Common myeloid progenitor, CD34-positive (primary cell): ENCODE results near the gene CRACDL.

Experiments used
- CTCF ChIA-PET: fragments of 350-600 bp; sonication (Branson Sonifier 250); formaldehyde crosslinking; loops from one replicate; lab custom pipeline; 2021; ENCODE audit warnings: antibody characterized with exemption; lab: Charles Lee
- POLR2A ChIA-PET: fragments of 350-600 bp; sonication (Branson Sonifier 250); formaldehyde crosslinking; loops from one replicate; lab custom pipeline; 2021; ENCODE audit warnings: antibody characterized with exemption; lab: Charles Lee
- DNase-seq, 3 donors: peaks; one replicate each; pipeline versions ENCODE4 v3.0.0 to v3.0.0-alpha.2; 2013
- H3K27ac ChIP-seq, 2 experiments: 1 replicate in 1 of 2; 2 replicates in 1 of 2; pipeline ENCODE4 v1.7.0; 2013; ENCODE audit warnings: inconsistent platforms in 2 of 2, low read length in 2 of 2, mild to moderate bottlenecking in 2 of 2, low read depth in 1 of 2, moderate library complexity in 1 of 2; ENCODE audit not compliant: severe bottlenecking in 2 of 2, insufficient read depth in 1 of 2, poor library complexity in 1 of 2
- H3K27me3 ChIP-seq, 5 experiments: replicated peaks in 2 of 5; 1 replicate in 3 of 5; 2 replicates in 2 of 5; pipeline versions ENCODE4 v1.6.1 to v1.7.0; 2013; ENCODE audit warnings: low read length in 4 of 5, mild to moderate bottlenecking in 2 of 5, moderate library complexity in 2 of 5, inconsistent platforms in 1 of 5; ENCODE audit not compliant: insufficient read depth in 5 of 5, control insufficient read depth in 4 of 5
- H3K36me3 ChIP-seq, 4 experiments: 1 replicate in 2 of 4; 2 replicates in 2 of 4; pipeline versions ENCODE4 v1.6.1 to v1.7.0; 2013; ENCODE audit warnings: low read length in 3 of 4, control low read depth in 1 of 4, mild to moderate bottlenecking in 1 of 4; ENCODE audit not compliant: control insufficient read depth in 4 of 4, insufficient read depth in 4 of 4
- H3K4me1 ChIP-seq, 4 experiments: 1 replicate in 3 of 4; 2 replicates in 1 of 4; pipeline versions ENCODE4 v1.6.1 to v1.7.1; 2013; ENCODE audit warnings: low read length in 3 of 4, mild to moderate bottlenecking in 3 of 4, control low read depth in 1 of 4, inconsistent platforms in 1 of 4, moderate library complexity in 1 of 4; ENCODE audit not compliant: control insufficient read depth in 4 of 4, insufficient read depth in 4 of 4; ENCODE audit errors: control extremely low read depth in 1 of 4
- H3K4me3 ChIP-seq, 7 experiments: 1 replicate in 4 of 7; 2 replicates in 3 of 7; pipeline versions ENCODE4 v1.5.1 to v1.7.0; 2013; ENCODE audit warnings: mild to moderate bottlenecking in 7 of 7, low read length in 6 of 7, moderate library complexity in 6 of 7, inconsistent platforms in 2 of 7, low read depth in 2 of 7, control low read depth in 1 of 7; ENCODE audit not compliant: insufficient read depth in 4 of 7, control insufficient read depth in 1 of 7; ENCODE audit errors: extremely low read depth in 1 of 7
- H3K9me3 ChIP-seq, 5 experiments: 1 replicate in 4 of 5; 2 replicates in 1 of 5; pipeline versions ENCODE4 v1.6.1 to v1.7.1; 2013; ENCODE audit warnings: low read length in 4 of 5, mild to moderate bottlenecking in 2 of 5, inconsistent platforms in 1 of 5, low read depth in 1 of 5, moderate library complexity in 1 of 5; ENCODE audit not compliant: control insufficient read depth in 4 of 5, insufficient read depth in 2 of 5; ENCODE audit errors: control extremely low read depth in 1 of 5
- WGBS: methylation state at CpG from one replicate; pipeline ENCODE4 v1.1.5; 2013; ENCODE audit not compliant: insufficient coverage; 5-methylcytosine and 5-hydroxymethylcytosine counted together

Gene CRACDL

DNA sequence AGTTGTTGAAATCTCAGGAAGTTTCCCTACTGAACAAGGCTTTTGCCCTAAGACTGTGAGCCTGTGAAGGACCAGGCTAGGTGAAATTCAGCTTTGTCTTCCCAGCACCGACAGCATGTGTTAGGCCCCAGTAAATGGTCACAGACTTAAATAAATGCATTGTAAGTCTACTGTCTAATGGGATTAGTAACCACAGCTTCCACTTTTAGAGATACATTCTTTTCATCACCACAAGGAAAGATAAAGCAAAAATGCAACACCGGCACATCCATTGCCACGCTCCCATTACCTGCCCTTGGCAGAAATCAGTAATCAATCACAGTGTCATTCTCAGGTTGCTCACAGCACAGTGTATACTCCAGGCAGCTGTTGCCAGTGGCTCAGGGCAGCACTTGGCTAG, 59.3 kb downstream of the CRACDL start:
- Histone ChIP-seq H3K9me3 (no peaks in the 10 kb centered on the region), H3K36me3 (no peaks in the 10 kb centered on the region), H3K27ac (no peak overlapping the region), H3K4me1 (no peaks in the 10 kb centered on the region), H3K4me3 (no peak overlapping the region), H3K27me3 (peaks cover 0 to 2% (median 0%) of the 10 kb centered on the region in 5 experiments)
- WGBS, result 100% methylated on average over 3 of the region's 3 CpGs
- ChIA-PET CTCF (no interaction called here), POLR2A (no interaction called here)
- DNase-seq, result no peak

DNA sequence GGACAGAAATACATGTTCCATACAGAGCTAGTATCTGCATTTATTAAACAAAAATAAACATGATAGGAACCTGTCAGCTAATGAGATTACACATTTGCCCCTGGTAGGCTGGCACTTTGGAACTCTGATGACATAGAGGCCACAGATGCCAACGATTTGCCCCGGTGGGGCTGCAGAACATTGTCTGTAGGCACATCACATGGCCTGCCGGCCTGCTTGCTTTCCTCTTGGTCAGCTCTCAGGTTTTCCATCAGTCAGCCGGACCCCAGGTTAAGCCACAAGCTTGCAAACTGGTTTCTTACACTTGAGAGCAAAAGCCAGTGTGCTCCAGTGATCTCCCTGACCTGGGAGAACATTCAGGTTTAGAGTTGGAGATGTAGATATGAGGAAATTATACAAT, 60.3 kb downstream of the CRACDL start:
- DNase-seq, result no peak
- Histone ChIP-seq H3K9me3 (no peaks in the 10 kb centered on the region), H3K4me3 (no peak overlapping the region), H3K36me3 (no peaks in the 10 kb centered on the region), H3K27me3 (peaks cover 0 to 2% (median 0%) of the 10 kb centered on the region in 5 experiments), H3K27ac (no peak overlapping the region), H3K4me1 (no peaks in the 10 kb centered on the region)
- CTCF ChIA-PET, result no interaction called here
- 98% methylated on average over 4 of the region's 4 CpGs for WGBS
- POLR2A ChIA-PET, result no interaction called here

DNA sequence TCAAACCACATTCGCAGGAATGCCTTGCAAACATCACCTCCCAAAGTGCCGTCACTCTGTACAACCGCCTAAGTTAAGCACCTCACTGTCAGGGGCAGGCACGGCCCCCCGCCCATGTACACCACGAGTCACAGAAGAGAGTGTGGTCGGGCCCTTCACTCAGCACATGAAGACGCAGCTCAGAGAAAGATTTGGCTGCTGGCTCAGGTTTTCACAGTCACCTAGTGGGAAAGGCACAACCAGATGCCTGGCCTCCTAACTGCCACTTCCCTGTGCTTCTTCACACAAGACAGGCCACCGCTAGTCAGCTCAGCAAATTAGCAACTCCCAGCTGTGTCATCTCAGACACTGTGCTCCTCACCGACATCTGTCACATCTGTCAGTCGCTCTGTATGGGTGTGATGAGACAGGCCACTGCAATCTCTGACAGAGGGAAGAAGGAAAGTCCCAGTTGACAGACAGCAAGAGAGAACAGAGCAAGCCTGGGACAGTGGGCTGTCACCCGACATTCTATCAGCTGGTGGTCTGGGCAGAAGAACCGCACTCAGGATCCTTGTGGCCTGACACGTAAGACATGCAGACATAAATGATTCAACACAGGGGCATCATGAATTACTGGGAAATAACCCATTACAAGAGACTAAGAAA, 60.8 kb downstream of the CRACDL start:
- H3K4me3 ChIP-seq, result no peak overlapping the region
- ChIA-PET POLR2A (no interaction called here), CTCF (no interaction called here)
- DNase-seq, result no peak
- WGBS, result 97% methylated on average over 12 of the region's 14 CpGs
- H3K4me1 ChIP-seq, result no peaks in the 10 kb centered on the region
- no peaks in the 10 kb centered on the region for H3K36me3 ChIP-seq
- peaks cover 0 to 2% (median 0%) of the 10 kb centered on the region in 5 experiments for H3K27me3 ChIP-seq
- H3K9me3 ChIP-seq, result no peaks in the 10 kb centered on the region
- H3K27ac ChIP-seq, result no peak overlapping the region

DNA sequence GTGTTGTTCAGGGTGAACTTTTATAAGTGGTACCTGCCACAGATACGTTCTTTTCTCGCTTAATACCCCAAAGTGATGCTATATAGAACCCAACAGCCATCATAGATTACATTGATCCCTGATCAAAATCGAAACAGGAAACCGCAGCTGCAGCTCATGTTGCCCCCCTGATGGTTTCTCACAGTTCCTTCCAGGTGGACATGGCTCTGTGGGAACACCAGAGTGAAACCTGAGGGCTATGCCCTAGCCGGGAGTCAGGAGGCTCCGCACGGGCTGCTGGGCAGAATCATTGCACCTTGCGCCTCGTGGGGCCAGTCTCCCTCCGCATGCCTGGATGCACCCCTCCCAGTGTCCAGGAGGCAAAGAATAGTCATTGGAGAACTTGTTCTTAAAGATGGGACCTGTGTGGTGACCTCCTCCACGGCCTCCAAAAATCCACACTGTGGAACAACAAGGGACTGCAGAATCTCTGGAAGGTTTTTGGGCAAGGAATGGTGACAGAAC, 61.8 kb downstream of the CRACDL start:
- Histone ChIP-seq H3K27ac (no peak overlapping the region), H3K27me3 (peaks cover 0 to 2% (median 0%) of the 10 kb centered on the region in 5 experiments), H3K36me3 (no peaks in the 10 kb centered on the region), H3K4me3 (no peak overlapping the region), H3K4me1 (no peaks in the 10 kb centered on the region), H3K9me3 (no peaks in the 10 kb centered on the region)
- no peak for DNase-seq
- POLR2A ChIA-PET, result no interaction called here
- CTCF ChIA-PET, result no interaction called here
- 95% methylated on average over 10 of the region's 11 CpGs for WGBS

DNA sequence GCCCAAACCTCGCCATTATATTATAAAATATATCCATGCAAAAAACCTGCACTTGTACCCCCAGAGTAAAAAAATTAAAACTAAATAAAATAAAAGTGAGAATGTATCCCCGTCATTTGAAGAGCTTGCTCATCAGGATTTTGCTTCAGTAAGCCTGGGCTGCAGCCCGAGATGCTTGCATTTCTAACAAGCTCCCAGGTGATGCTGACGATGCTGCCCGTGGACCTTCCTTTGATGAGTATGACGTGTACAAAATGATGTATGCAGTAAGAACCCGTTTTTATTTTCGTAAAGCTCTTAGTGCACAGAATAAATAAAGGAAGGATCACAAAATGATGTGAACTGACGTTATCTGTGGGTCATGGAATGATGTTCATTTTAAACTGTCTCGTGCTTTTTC, 63.5 kb downstream of the CRACDL start:
- Histone ChIP-seq H3K36me3 (no peaks in the 10 kb centered on the region), H3K27ac (no peak overlapping the region), H3K4me3 (no peak overlapping the region), H3K4me1 (no peaks in the 10 kb centered on the region), H3K27me3 (no peaks in the 10 kb centered on the region), H3K9me3 (no peaks in the 10 kb centered on the region)
- no peak for DNase-seq
- POLR2A ChIA-PET, result no interaction called here
- CTCF ChIA-PET, result interaction anchor here (1.2 kb wide), 1 partner anchor 11 kb away, joined by 3 read pairs; no protein-coding TSS in a partner anchor
- WGBS, result 97% methylated on average over 9 of the region's 10 CpGs

DNA sequence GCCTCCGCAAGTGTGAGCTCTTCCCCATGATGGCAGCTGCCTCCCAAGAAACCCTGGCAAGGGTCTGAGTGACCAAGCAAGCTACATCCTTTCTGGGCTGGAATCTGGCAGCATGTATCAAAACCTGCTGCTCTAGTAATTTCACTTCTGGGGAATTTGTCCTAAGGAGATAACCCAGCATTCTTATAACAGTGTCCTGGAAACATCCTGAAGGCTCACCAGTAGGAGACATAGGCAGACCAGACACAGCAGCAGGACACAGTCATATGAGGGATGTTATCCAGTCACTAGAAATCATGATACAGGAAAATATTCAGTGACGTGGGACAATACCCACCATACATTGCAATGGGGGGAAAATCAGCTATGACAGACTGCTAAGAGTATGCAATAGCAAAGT, 64.5 kb downstream of the CRACDL start:
- POLR2A ChIA-PET, result no interaction called here
- CTCF ChIA-PET, result no interaction called here
- H3K36me3 ChIP-seq, result no peaks in the 10 kb centered on the region
- no peak overlapping the region for H3K4me3 ChIP-seq
- no peak for DNase-seq
- H3K9me3 ChIP-seq, result no peaks in the 10 kb centered on the region
- H3K27me3 ChIP-seq, result no peaks in the 10 kb centered on the region
- WGBS, result 97% methylated on average over 2 of the region's 2 CpGs
- H3K4me1 ChIP-seq, result no peaks in the 10 kb centered on the region
- no peak overlapping the region for H3K27ac ChIP-seq

DNA sequence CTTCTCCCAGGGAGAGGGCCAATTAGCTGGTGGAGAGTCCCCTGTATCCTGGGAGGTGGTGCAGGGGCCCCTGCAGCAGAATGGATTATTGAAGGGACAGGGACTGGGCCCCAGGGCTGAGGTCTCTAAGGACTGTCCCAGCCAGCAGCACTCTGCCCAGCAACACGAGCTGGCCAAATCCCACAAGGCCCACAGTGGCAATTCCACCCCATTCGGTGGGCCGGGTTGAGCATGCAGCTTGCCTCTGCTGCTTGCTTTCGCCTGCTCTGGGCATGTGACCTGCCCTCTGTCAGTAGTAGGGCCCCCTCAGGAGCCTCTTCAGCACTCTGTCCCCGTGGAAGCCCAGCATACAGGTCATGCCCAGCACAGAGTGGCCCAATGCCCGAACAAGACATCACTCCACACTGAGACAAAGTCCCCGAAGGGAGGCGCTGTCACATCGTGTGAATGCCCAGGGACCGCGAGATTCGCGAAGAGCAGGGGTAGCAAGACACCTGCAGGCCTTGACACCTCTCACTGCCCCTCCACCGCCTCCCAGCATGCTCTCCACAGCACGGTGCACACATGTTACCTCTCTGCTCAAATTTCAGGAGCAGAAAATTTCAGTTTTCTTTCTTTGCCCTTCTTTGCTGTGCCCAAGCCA, 65.4 kb downstream of the CRACDL start:
- DNase-seq, result no peak
- Histone ChIP-seq H3K27me3 (no peaks in the 10 kb centered on the region), H3K9me3 (no peaks in the 10 kb centered on the region), H3K4me1 (no peaks in the 10 kb centered on the region), H3K27ac (no peak overlapping the region), H3K4me3 (no peak overlapping the region), H3K36me3 (no peaks in the 10 kb centered on the region)
- 96% methylated on average over 14 of the region's 15 CpGs for WGBS
- ChIA-PET CTCF (no interaction called here), POLR2A (no interaction called here)
